Parathyroid adenoma (tissue), 2 donors: ENCODE data around the gene VPS13D.

Source experiments
- H2AFZ ChIP-seq: fragments of 300-600 bp; sonication (generic); one replicate; pipeline ENCODE4 v1.7.0; 2017; ENCODE audit warnings: antibody characterized with exemption, mild to moderate bottlenecking
- H3K27ac ChIP-seq: fragments of 300-600 bp; sonication (generic); one replicate; pipeline ENCODE4 v1.7.0; 2017
- H3K27me3 ChIP-seq: fragments of 300-600 bp; sonication (generic); one replicate; pipeline ENCODE4 v1.7.0; 2017; ENCODE audit warnings: low read length; ENCODE audit not compliant: control insufficient read depth, insufficient read depth
- H3K36me3 ChIP-seq: fragments of 300-600 bp; sonication (generic); one replicate; pipeline ENCODE4 v1.7.0; 2017; ENCODE audit warnings: low read length; ENCODE audit not compliant: control insufficient read depth, insufficient read depth
- H3K4me1 ChIP-seq: fragments of 300-600 bp; sonication (generic); one replicate; pipeline ENCODE4 v1.7.0; 2017; ENCODE audit warnings: control low read depth
- H3K4me2 ChIP-seq: fragments of 300-600 bp; sonication (generic); one replicate; pipeline ENCODE4 v1.7.0; 2017; ENCODE audit warnings: low read length
- H3K4me3 ChIP-seq: fragments of 300-600 bp; sonication (generic); one replicate; pipeline ENCODE4 v1.7.0; 2017; ENCODE audit warnings: low read depth, low read length
- H3K79me2 ChIP-seq: fragments of 300-600 bp; sonication (generic); one replicate; pipeline ENCODE4 v1.7.0; 2017; ENCODE audit warnings: control low read depth
- H3K9ac ChIP-seq: fragments of 300-600 bp; sonication (generic); one replicate; pipeline ENCODE4 v1.7.0; 2017; ENCODE audit warnings: mild to moderate bottlenecking
- H3K9me3 ChIP-seq: fragments of 300-600 bp; sonication (generic); one replicate; pipeline ENCODE4 v1.7.0; 2017; ENCODE audit warnings: low read length; ENCODE audit not compliant: control insufficient read depth
- TF ChIP-seq, protein P1 (sequence below): fragments of 300-600 bp; sonication (generic); IDR thresholded peaks from one replicate; pipeline ENCODE4 v1.7.0; 2017; ENCODE audit warnings: antibody characterized with exemption, mild to moderate bottlenecking
- donor health status: primary hyperparathyroidism.

Gene VPS13D

DNA sequence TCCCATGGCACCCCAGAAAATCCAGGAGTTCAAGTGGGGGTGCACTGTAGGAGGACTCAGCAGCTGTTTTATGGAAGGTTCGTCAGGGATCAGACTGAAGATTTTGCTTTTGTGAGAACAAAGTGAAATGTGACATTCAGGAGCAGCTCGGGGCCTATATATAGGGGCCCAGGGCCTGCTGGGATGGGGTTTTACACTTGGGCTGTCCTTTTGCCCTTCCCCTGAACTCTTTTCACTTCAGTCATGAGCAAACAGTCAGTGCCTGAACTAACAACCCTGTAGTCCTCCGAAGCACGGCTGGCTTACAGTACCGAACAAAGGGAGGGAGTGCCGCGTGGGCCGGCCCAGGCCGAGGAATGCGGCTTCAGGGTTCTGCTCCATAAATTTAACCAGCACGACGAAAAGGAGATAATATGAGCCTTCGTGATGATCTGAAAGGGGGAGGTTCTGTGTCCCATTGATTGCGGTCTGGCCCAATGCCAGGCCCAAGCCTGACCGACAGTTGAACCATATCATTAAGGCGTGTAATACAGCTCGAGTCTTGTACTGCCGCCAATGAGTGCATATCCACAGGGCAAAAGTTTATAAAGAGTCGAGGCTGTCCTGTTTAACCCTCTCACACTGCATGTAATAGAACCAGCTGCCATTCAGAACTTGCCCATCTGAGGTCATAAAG is 248.2 kb downstream of the VPS13D start:
- Histone ChIP-seq H3K4me3 (no peak overlapping the region), H3K36me3 (no peaks in the 10 kb centered on the region), H3K4me1 (peaks cover 28% of the 10 kb centered on the region), H3K4me2 (peak overlapping the region; percentile 39), H3K79me2 (no peaks in the 10 kb centered on the region), H3K9ac (peak overlapping the region; percentile 19), H3K9me3 (no peaks in the 10 kb centered on the region), H2AFZ (peak overlapping the region; percentile 56), H3K27me3 (no peaks in the 10 kb centered on the region), H3K27ac (peak overlapping the region; percentile 79)
- TF ChIP-seq, protein P1, sequence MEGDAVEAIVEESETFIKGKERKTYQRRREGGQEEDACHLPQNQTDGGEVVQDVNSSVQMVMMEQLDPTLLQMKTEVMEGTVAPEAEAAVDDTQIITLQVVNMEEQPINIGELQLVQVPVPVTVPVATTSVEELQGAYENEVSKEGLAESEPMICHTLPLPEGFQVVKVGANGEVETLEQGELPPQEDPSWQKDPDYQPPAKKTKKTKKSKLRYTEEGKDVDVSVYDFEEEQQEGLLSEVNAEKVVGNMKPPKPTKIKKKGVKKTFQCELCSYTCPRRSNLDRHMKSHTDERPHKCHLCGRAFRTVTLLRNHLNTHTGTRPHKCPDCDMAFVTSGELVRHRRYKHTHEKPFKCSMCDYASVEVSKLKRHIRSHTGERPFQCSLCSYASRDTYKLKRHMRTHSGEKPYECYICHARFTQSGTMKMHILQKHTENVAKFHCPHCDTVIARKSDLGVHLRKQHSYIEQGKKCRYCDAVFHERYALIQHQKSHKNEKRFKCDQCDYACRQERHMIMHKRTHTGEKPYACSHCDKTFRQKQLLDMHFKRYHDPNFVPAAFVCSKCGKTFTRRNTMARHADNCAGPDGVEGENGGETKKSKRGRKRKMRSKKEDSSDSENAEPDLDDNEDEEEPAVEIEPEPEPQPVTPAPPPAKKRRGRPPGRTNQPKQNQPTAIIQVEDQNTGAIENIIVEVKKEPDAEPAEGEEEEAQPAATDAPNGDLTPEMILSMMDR: no peak

DNA sequence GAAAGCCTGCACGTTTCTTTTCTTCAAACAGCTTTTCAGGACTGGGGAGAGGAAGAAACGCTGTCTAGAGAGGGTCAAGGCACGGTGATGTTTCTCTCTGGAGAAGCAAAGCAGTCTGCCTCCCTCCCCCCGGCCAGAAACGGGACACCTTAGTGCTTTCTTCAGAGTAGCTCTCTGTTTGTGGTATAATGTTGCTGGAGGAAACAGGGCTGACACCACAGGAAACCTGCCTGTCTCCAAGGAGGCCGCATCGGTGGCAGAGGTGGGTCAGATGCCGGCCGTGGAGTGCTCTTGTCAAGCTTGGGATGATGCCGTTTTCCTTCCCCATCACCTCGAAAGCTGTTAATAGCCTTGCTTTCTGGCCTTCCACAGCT is 248.8 kb downstream of the VPS13D start:
- peak overlapping the region; percentile 79 for H3K27ac ChIP-seq
- no peak overlapping the region for H2AFZ ChIP-seq
- no peaks in the 10 kb centered on the region for H3K36me3 ChIP-seq
- no peaks in the 10 kb centered on the region for H3K79me2 ChIP-seq
- TF ChIP-seq, protein P1: no peak
- no peaks in the 10 kb centered on the region for H3K9me3 ChIP-seq
- H3K4me1 ChIP-seq: peaks cover 28% of the 10 kb centered on the region
- H3K4me2 ChIP-seq: peak overlapping the region; percentile 34
- no peaks in the 10 kb centered on the region for H3K27me3 ChIP-seq
- no peak overlapping the region for H3K9ac ChIP-seq
- H3K4me3 ChIP-seq: no peak overlapping the region

DNA sequence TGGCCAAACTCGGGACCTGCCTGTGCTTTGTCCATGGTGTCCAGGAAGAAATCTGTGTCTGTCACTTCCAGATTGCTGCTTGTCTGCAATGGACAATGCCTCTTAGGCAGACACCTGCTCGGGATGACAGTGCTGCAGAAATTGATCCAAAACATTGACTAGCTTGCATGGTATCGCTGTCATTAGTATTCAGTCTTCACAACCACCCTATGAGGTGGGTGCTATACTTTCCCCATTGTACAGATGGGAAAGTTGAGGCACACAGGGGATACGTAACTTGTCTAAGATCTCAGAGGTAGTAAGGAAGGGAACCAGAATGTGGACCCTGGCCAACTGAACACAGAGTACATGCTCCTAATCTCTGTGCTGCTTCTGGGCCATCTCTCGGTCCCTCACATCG is 249.5 kb downstream of the VPS13D start:
- TF ChIP-seq, protein P1: no peak
- no peak overlapping the region for H3K9ac ChIP-seq
- no peak overlapping the region for H2AFZ ChIP-seq

DNA sequence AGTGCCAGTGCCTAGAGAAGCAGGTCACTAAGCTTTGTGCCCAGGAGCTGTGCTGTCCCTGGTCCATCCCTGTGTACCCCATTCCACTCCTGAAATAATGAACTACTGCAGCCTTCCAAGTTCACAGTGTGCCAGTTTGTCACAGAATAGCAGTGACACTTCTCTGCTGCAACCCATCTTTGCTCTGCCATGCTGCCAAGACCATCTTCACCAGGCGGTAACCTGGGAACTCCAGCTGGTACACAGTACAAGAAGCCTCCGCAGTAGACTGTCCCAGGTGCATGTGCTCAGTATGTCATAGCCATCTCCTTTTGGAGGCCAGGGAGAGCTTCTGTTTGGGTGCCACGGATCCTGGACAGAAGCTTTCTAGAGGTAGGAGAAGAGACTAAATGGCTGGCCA is 250.2 kb downstream of the VPS13D start:
- Histone ChIP-seq H3K27me3 (no peaks in the 10 kb centered on the region), H3K27ac (no peak overlapping the region), H2AFZ (no peak overlapping the region), H3K9me3 (no peaks in the 10 kb centered on the region), H3K9ac (no peak overlapping the region), H3K79me2 (no peaks in the 10 kb centered on the region), H3K4me3 (no peak overlapping the region), H3K4me1 (peaks cover 34% of the 10 kb centered on the region), H3K4me2 (no peak overlapping the region), H3K36me3 (no peaks in the 10 kb centered on the region)
- TF ChIP-seq, protein P1: no peak

More for the DNA sequence above, 249.5 kb downstream of the VPS13D start:
- H3K36me3 ChIP-seq: no peaks in the 10 kb centered on the region
- H3K4me3 ChIP-seq: no peak overlapping the region
- H3K4me2 ChIP-seq: no peak overlapping the region
- H3K27me3 ChIP-seq: no peaks in the 10 kb centered on the region
- H3K27ac ChIP-seq: peak overlapping the region; percentile 79
- peaks cover 28% of the 10 kb centered on the region for H3K4me1 ChIP-seq
- H3K79me2 ChIP-seq: no peaks in the 10 kb centered on the region
- no peaks in the 10 kb centered on the region for H3K9me3 ChIP-seq

DNA sequence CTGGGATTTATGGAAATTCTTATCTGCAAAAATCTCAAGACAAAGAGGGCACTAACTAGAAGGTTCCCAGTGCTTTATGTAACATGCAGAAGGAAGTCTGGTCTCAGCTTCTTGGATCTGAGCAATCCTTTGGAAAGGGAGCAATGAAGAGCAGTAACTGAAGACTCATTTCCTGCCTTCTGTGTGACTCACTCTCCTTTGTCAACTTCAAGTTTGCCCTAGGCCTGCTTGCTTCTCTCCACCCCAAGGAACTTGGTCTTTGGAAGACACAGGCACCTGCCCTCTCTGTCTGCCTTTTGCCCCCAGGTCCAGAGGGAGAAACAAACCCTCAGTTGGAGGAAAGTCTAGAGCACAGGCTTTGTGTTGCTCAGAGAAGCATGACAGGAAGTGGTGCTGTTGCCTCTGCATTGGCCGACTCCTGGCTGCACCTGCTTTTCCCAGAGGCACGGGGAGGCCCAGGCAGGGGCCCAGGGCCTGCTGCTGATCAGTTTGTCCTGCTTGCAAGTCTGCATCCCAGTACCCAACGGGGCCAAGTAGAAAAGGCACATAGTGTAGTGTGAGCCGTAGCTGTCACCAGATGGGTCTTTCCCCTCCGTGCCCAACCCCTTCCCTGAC is 251.0 kb downstream of the VPS13D start:
- no peak overlapping the region for H3K27ac ChIP-seq
- H3K9me3 ChIP-seq: no peaks in the 10 kb centered on the region
- H2AFZ ChIP-seq: no peak overlapping the region
- TF ChIP-seq, protein P1: no peak
- no peak overlapping the region for H3K4me3 ChIP-seq
- H3K4me2 ChIP-seq: no peak overlapping the region
- peaks cover 39% of the 10 kb centered on the region for H3K4me1 ChIP-seq
- no peak overlapping the region for H3K9ac ChIP-seq
- H3K79me2 ChIP-seq: no peaks in the 10 kb centered on the region
- H3K27me3 ChIP-seq: no peaks in the 10 kb centered on the region
- no peaks in the 10 kb centered on the region for H3K36me3 ChIP-seq
